ENCODE data around the gene PRKN.

PRKN gene

DNA sequence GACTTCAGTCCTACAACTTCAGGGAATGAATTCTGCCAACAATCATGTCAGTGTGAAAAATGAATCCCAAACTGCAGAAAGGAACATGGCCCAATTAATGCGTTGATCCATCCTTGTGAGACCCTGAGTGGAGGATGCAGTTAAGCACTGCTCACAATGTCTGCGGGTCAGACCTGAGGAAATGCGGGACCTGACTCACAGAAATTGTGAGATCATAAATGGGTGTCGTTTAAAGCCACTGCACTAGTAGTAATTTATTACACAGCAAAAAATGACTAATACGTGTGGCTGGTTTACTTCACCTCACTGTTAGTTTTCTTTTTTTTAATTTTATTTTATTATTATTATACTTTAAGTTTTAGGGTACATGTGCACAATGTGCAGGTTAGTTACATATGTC lies 505.0 kb downstream of the PRKN start:
- DNase-seq: no peak

DNA sequence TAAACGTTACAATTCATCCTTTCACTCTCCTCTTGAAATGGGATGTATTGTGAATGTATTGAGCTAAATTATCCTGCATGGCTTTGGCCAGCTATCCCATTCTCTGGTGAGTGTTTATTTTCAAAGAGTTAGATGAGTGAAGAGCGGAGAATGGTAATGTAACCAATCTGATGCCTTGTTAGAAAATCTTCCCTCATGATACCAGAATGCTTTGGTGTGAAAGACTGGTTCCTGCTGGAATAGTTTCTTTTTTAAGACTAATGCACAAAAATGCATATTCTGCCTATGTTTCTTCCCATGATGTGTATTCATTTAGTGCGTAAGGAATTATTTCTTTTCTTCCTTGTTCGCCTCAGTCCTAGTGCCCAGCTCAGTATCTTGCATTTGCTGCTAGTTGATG lies 506.7 kb downstream of the PRKN start:
- no peak for DNase-seq

DNA sequence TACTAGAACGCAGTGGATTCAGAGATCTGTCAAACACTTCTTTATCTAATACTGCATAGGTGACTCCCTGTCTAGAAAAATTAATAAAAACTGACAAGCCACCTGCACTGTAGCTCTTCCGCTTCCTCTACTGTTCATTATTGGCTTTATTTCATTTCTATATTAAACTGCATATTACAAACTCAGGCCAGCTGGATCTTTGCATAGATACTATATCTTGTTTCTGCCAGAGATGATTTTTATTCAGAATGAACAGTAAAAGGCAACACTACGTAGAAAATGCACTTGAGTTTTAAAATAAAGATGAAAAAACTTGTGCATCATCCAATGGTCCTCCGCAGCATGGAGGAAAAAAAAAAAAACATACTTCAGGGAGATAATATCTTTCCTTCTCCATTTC lies 508.3 kb downstream of the PRKN start:
- DNase-seq: no peak

DNA sequence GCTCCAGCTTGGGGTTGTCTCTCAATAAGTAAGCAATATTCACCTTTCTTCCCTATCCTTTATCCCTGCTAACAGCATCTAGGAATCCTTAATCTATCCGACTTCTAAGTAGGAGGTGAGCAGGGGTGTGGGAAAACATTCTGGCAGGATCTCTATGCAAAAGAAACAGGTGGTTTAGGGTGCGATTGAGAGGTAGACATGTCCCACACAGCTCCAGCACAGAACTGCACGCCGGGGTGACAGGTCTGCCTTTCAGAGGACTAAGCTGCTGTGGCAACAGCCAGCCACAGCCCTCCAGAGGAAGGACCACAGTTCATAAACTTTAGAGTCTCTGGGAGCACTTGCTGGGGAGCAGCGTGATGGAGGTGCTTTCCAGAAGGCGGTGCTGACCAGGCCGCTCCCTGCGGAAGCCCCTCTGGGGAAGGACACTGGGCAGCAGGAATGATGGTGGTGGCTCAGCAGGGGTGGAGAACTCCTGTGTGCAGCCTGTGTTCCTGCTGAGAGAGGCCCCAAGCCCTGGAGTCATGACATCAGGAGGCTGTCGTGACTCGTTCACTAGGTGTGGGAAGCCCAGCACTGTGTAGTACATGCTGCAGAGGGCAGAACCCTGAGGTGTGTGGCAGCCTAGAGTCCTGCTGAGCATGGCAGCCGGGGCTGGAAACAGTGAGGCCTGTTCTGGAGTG lies 509.6 kb downstream of the PRKN start:
- no peak for DNase-seq

GRCh38 chr6:162217058-162217457 lies 510.5 kb downstream of the PRKN start:
- no peak for DNase-seq

DNA sequence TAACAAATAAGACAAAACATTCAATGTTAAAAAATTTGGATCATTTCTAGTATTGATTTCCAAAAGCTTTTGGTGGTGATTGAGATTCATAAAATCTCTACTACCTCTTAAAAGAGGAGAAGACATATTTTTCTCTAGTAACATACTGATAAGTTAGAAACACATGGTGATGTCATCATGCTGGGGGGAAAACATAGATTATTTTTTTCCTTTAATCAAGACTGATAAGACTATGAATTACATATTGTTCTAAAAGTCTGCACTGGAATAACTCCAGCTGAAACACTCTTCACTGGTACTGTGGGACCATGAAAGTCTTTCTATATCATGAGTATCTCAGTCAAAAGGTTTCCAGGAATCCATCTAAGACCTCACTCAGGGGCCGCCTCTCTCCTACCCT lies 515.8 kb downstream of the PRKN start:
- DNase-seq: no peak

- DNase-seq: no peak
These were observed 516.5 kb downstream of the PRKN start for GRCh38 chr6:162211022-162211421.

- no peak for DNase-seq
These were observed 524.3 kb downstream of the PRKN start for GRCh38 chr6:162203287-162203686.

GRCh38 chr6:162200945-162201690 lies 526.4 kb downstream of the PRKN start:
- DNase-seq: no peak

DNA sequence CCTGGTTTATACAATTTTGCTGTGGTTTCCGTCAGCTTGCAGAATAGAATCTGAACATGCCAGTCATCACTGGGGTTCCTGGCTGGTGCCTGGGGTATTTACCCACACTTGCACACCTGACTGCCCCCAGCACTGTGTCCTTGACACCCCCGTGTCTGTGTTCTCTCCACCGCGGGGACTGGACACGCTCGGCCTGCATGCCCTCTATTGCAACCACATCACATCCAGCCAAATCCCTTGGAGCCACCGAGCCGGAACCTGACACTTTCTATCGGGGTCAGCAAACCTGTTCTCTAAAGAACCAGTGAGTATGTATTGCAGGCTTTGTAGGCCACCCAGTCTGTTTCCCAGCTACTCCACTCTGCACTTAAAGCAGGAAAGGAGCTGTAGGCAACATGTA lies 527.5 kb downstream of the PRKN start:
- DNase-seq: no peak

GRCh38 chr6:162198925-162199324 lies 528.6 kb downstream of the PRKN start:
- no peak for DNase-seq

GRCh38 chr6:162198076-162198475 lies 529.5 kb downstream of the PRKN start:
- no peak for DNase-seq

GRCh38 chr6:162195441-162195840 lies 532.1 kb downstream of the PRKN start:
- no peak for DNase-seq

DNA sequence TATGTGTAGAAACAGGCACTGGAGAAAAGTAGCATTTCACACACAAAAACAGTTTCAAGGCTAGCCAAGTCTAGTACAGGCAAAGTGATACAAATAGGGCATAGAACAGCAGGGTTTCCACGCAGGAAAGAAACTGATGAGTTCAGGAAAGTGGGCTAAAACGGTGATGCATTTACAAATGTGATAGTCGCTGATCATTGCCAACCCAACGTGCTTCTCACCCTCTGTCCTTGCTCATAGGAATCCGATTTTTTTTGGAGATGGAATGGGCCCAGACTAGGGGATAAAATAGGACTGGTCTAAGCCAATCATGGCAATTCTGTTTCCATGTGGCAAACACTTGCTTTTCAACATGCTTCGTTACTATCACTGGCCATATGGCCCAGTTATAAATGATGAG lies 536.6 kb downstream of the PRKN start:
- DNase-seq: no peak

- DNase-seq: no peak
These were observed 540.2 kb downstream of the PRKN start for GRCh38 chr6:162187168-162187935.

DNA sequence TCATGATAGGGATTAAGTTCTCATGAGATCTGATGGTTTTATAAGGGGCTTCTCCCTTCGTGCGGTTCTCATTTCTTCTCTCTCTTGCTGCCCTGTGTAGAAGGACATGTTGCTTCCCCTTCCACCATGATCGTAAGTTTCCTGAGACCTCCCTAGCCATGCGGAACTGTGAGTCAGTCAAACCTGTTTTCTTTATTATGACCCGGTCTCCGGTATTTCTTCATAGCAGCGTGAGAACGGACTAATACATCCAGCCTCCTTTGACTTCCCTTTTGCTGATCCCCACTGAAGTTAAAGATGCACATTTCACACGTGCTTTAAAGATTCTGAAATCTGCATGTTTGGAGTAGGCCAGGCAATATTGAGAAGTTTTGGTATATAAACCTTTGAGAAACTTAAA lies 543.1 kb downstream of the PRKN start:
- no peak for DNase-seq

DNA sequence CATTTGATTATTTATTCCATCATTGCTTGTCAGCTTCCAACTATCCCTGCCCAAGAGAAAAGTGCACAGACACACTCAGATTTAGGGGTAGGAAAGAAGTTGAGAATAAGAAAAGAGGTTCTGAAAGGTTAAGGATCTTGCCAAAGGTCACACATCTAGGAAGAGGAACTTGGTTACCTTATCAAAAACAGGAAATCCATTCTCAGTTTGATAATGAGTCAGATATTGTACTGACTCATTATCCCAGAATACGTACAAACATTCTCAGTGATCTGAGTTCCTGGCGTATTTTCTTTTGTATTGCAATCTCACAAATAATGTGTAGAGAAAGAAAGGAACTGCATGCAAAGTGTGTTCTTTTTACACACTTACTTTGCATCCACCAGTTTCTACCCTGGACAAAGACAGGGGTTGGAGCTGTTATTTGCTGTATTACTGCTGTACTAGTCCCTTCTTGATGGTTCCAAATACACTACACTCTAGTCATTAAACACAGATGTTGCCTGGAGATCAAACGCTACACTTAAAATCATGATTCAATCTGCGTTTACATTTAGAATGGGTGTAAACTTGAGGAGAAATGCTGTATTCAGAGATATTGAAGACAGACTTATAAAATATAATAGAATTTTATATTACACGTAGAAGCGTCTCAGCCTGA lies 545.7 kb downstream of the PRKN start:
- DNase-seq: no peak

- DNase-seq: no peak
These were observed 546.5 kb downstream of the PRKN start for GRCh38 chr6:162181111-162181510.

DNA sequence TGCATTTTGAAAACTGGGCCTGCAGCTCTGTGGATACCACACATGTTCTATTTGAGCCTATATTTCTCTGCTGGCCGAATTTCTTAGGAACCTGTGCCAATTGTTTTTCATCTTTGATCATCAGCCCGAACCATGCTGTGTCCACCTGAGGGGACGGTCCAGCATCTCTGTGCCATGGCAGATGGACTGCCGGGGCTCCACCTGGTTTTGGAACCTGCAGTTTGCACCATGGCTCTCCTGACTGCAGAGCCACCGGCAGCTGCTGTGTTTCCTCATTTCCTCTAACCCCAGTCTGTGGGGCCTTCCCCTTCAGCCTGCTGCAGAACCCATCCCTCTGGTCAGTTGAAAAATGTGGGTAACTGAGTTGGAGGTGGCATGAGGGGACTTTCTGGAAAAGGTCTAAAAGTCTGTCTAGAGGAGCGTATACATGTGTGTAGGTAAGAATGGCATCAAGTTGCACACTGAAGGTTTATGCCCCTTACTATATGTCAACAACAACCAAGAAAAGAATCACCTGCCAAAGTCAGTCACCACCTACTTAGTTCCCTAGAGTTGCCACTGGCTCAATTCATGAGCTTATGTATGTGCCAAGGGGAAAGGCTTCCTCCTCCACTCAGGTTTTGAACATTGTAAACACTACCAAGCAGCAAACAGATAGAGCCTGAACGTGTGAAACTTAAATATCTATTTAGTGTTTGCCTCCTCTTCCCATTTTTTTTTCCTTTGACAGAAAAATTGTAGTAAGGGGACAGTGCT lies 548.2 kb downstream of the PRKN start:
- no peak for DNase-seq

DNA sequence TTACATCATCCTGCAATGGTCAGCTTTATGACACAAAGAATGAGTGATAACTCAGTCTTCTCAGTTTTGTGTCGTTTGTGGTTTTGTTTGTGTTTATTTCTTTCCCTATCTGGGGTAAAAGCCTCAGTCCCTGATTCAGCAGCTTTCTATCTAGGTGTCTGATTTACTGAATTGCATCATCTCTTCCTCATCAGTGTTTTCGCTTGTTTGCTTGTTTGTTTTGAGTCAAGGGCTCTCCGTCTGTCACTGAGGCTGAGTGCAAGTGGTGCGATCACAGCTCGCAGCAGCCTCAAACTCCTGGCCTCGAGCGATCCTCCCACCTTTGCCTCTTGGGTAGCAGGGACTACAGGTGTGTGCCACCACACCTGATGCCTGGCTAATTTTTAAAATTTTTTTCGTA lies 548.9 kb downstream of the PRKN start:
- DNase-seq: no peak

DNA sequence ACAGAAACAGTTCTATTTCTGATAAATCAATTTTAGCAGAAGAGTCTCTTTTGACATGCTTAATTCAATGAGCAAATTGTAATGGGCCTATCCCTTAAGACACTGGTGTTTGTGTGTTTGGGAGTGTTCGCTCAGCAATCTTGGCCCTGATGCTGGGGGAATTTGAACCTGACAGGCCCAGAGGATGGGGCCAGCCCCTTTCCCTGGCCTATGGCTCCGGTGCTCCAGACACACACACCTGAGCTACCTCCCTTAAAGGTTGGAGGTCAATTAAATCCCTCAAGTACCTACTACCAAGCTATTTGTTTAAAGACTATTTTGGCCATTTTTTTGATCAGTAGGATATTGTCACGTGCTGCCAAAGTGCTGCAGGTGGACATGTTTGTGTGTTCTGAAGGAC lies 549.3 kb downstream of the PRKN start:
- no peak for DNase-seq

DNA sequence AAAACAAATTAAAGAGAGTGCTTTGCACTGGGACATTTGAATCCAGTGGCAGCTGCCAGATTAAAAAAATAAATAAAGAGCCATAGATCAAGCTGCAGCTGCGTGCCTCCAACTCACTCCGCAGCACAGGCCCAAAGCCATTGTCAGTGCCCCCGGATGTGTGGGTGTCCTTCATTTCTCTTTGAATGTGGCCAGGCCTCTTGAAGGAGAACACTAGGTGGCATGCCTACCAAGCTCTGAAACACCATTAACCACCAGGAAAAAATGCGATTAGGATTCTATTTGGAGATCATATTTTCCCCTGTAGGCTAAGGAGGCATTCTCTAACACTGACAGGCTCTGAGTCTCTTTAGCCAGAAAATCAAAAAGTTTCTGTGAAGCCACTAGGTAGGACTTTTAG lies 549.8 kb downstream of the PRKN start:
- no peak for DNase-seq

GRCh38 chr6:162173466-162173865 lies 554.1 kb downstream of the PRKN start:
- DNase-seq: no peak
